ENCODE data around the gene PDE6H. TPM values are rescaled to one million over a fixed set of nuclear protein-coding genes. Genes with fewer than 3 reads are reported as not detected.

PDE6H gene
- total and polyA plus RNA-seq, 2 of the 8 experiments (the other 6 are each of a cell fraction or from before 2014, with no cell fraction given): not detected

GRCh38 chr12:14968478-14968877 is 4.4 kb upstream of the PDE6H start:
- Histone ChIP-seq H2AK5ac (ENCODE audit: low read depth, low read length) (no peak overlapping the region), H3K56ac (replicated peaks; ENCODE audit: insufficient read length, low read depth, low read length) (no peak overlapping the region), H2BK5ac (ENCODE audit: low read depth, low read length) (no peak overlapping the region), H3K27ac (ENCODE audit: low read depth, low read length) (no peak overlapping the region), H3K36me3 (ENCODE audit: control insufficient read depth in 2 of 4, insufficient read depth in 4 of 4, low read length in 3 of 4) (no peaks in the 10 kb centered on the region), H3K4me2 (ENCODE audit: insufficient read depth in 1 of 2, low read depth in 2 of 2, low read length in 2 of 2) (no peak overlapping the region), H3K4ac (replicated peaks; ENCODE audit: insufficient read length, low read depth, low read length) (no peak overlapping the region), H3K4me3 (ENCODE audit: extremely low read depth in 1 of 4, insufficient read depth in 2 of 4, low read depth in 3 of 4, low read length in 4 of 4) (no peak overlapping the region), H3K4me1 (replicated peaks in 1 of 4; ENCODE audit: control insufficient read depth in 3 of 4, insufficient read depth in 4 of 4, low read length in 3 of 4) (no peaks in the 10 kb centered on the region), H2AFZ (ENCODE audit: low read length) (no peak overlapping the region), H3K9me3 (ENCODE audit: insufficient read depth in 2 of 2, low read depth in 1 of 2, low read length in 1 of 2) (no peaks in the 10 kb centered on the region), H3K18ac (ENCODE audit: extremely low read depth, low read length) (no peak overlapping the region), H3K79me2 (ENCODE audit: control insufficient read depth in 1 of 2, insufficient read depth in 2 of 2, low read length in 2 of 2) (no peaks in the 10 kb centered on the region), H2BK20ac (ENCODE audit: low read length) (no peak overlapping the region), H2BK12ac (ENCODE audit: low read depth, low read length) (no peak overlapping the region), H3K23ac (ENCODE audit: insufficient read length) (no peak overlapping the region), H2BK120ac (replicated peaks; ENCODE audit: low read depth, low read length) (no peak overlapping the region), H4K91ac (replicated peaks; ENCODE audit: insufficient read length, low read length) (no peak overlapping the region), H4K20me1 (replicated peaks in 1 of 2; ENCODE audit: control insufficient read depth in 1 of 2, insufficient read depth in 2 of 2, low read length in 2 of 2) (no peaks in the 10 kb centered on the region), H4K5ac (ENCODE audit: insufficient read length, low read depth, low read length) (no peak overlapping the region), H2BK15ac (ENCODE audit: low read length) (no peak overlapping the region), H3K23me2 (ENCODE audit: low read depth, low read length) (no peaks in the 10 kb centered on the region), H3K14ac (ENCODE audit: insufficient read length) (no peak overlapping the region), H3K79me1 (ENCODE audit: low read depth, low read length) (no peaks in the 10 kb centered on the region), H4K8ac (ENCODE audit: extremely low read depth, insufficient read depth, low read length) (no peak overlapping the region), H3K27me3 (replicated peaks in 1 of 4; ENCODE audit: control insufficient read depth in 3 of 4, extremely low read depth in 1 of 4, insufficient read depth in 3 of 4, low read length in 3 of 4) (peaks cover 0 to 1% (median 0%) of the 10 kb centered on the region in 4 experiments; a peak in 1 of 7 replicates), H3K9ac (replicated peaks in 1 of 4; ENCODE audit: extremely low read depth in 1 of 4, low read depth in 3 of 4, low read length in 3 of 4) (no peak overlapping the region)
- DNase-seq (ENCODE audit: low read depth in 1 of 2, low spot score in 2 of 2): no peak
- TF ChIP-seq NANOG (IDR thresholded peaks at IDR 0.05; ENCODE audit: insufficient read depth, low read depth, low read length, poor library complexity, severe bottlenecking) (no peak), RFX5 (IDR thresholded peaks at IDR 0.05; ENCODE audit: borderline replicate concordance, low read depth, low read length) (no peak)
- TF ChIP-seq, protein P1, sequence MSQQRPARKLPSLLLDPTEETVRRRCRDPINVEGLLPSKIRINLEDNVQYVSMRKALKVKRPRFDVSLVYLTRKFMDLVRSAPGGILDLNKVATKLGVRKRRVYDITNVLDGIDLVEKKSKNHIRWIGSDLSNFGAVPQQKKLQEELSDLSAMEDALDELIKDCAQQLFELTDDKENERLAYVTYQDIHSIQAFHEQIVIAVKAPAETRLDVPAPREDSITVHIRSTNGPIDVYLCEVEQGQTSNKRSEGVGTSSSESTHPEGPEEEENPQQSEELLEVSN (IDR thresholded peaks at IDR 0.05): no peak
- ChIA-PET CTCF (ENCODE audit: partially characterized antibody) (interaction anchor here (0.9 to 1.1 kb wide), 2 partner anchors 9 to 32 kb away, joined by 3 to 6 read pairs; no protein-coding TSS in a partner anchor), POLR2A (ENCODE audit: partially characterized antibody) (no interaction called here)
- 94% methylated on average over 3 of the region's 3 CpGs; no CpG with 5 or more reads in 1 of the 2 experiments for WGBS, 2 experiments (ENCODE audit: extremely low coverage in 1 of 2, insufficient coverage in 1 of 2, insufficient read length in 1 of 2, insufficient replicate concordance in 2 of 2, low coverage in 1 of 2, low lambda C conversion rate in 2 of 2, missing lambda C conversion rate in 1 of 2)
- FAIRE-seq: no peak

All from H1 (cell line).